ENCODE measurements around the gene SLC40A1.

SLC40A1 gene

DNA sequence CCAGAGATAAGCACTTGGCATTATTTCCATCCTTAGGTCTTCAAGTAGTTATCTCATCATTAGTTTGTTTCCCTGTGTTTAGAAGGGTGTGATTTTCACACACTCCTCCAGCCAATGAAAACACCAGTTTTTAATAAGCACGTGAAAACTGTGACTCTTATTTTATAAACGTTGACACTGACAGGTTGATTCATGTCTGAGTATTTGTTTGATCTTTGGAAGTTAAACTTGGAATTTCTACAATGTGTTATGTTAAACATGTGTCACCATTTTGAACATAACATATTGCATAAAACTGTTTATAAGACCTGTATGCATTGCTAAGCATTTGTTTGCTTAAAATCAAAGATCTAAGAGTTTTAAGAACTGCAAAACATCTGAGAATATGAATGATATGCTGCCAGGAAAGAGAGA, 27.6 kb downstream of the SLC40A1 start:
- no CpG with 5 or more reads among the region's 2 CpGs for WGBS (ENCODE audit: insufficient coverage, insufficient read length)
- H3K9me3 ChIP-seq (ENCODE audit: control insufficient read depth, insufficient read depth, low read length) = no peaks in the 10 kb centered on the region
- no peak overlapping the region for H3K27ac ChIP-seq (ENCODE audit: low read length)
- no peaks in the 10 kb centered on the region for H3K4me1 ChIP-seq (ENCODE audit: control insufficient read depth, insufficient read depth, low read length)
- no peaks in the 10 kb centered on the region for H3K27me3 ChIP-seq (ENCODE audit: control insufficient read depth, insufficient read depth, low read length)
- no peak overlapping the region for H3K4me3 ChIP-seq (ENCODE audit: low read length)
- DNase-seq (ENCODE audit: low read depth, low spot score) = no peak
- no peaks in the 10 kb centered on the region for H3K36me3 ChIP-seq (ENCODE audit: control insufficient read depth, insufficient read depth, low read length)

DNA sequence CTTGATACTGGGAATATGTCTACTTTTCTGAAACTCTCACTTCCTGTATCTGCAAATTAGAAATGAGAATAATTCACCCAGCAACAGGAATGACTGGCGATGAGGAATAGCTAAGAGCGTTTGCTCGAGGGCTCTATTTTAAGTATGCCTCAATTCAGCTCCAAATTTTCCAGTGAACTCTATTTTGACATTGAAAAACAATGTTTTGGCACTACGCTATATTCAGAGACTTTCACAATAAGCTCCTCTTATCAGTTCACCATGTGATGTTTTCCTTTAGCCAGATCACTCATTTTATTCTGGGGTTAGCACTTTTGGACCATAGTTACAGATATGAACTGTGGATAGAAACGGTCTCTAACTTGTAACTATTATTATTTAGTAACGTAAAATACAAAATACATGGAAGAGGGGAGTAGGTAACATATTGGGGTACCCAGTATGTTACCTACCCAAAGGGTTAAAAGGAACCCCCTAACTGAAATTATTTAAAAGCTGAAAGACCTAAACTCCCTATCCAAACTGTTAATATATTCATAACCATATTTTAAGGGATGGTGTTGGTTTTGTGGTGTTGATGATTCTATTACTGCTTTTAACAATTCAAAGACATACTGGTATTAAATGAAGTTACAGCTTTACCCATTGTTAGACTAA, 28.1 kb downstream of the SLC40A1 start:
- Histone ChIP-seq H3K9me3 (ENCODE audit: control insufficient read depth, insufficient read depth, low read length) (no peaks in the 10 kb centered on the region), H3K27me3 (ENCODE audit: control insufficient read depth, insufficient read depth, low read length) (no peaks in the 10 kb centered on the region), H3K4me1 (ENCODE audit: control insufficient read depth, insufficient read depth, low read length) (no peaks in the 10 kb centered on the region), H3K4me3 (ENCODE audit: low read length) (no peak overlapping the region), H3K36me3 (ENCODE audit: control insufficient read depth, insufficient read depth, low read length) (no peaks in the 10 kb centered on the region), H3K27ac (ENCODE audit: low read length) (no peak overlapping the region)
- no CpG with 5 or more reads among the region's 6 CpGs for whole genome bisulfite sequencing (ENCODE audit: insufficient coverage, insufficient read length)
- no peak for DNase-seq (ENCODE audit: low read depth, low spot score)

DNA sequence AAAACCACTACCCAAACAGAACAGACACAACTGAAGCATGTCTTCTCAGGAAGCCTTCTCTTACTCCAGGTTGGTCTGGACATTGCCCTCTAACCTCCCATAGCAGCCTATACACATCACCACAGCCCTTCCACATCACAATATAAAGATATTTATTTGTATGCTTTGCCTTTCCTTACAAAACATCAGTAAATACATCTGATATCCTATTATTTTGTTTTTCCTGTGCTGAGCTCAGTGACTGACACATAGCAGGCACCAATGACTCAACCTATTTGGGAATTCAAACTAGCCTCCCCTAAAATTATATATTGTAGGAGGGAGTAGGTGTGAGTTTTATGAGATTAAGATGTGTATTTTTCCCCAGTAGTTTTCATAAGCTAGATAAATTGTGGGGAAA, 28.8 kb downstream of the SLC40A1 start:
- Histone ChIP-seq H3K4me1 (ENCODE audit: control insufficient read depth, insufficient read depth, low read length) (no peaks in the 10 kb centered on the region), H3K9me3 (ENCODE audit: control insufficient read depth, insufficient read depth, low read length) (no peaks in the 10 kb centered on the region), H3K27ac (ENCODE audit: low read length) (no peak overlapping the region), H3K4me3 (ENCODE audit: low read length) (no peak overlapping the region), H3K36me3 (ENCODE audit: control insufficient read depth, insufficient read depth, low read length) (no peaks in the 10 kb centered on the region), H3K27me3 (ENCODE audit: control insufficient read depth, insufficient read depth, low read length) (no peaks in the 10 kb centered on the region)
- no peak for DNase-seq (ENCODE audit: low read depth, low spot score)

DNA sequence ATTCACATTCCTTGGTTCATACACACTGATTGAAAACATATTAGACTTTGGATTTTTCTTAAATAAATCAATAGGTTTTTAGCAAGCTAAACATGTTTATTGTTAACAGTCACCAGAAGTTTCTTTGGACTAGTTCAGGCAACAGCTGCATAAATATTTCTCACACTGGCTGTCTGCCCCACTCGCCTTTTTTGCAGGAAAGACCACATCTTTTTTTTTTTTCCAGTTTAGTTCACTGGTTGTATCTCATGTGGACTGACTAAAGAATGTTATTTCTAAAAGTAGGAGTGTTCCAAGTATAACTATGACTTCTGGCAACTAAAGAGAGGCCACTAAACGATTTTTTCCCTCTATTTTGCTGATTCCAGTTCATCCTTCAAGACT, 31.1 kb downstream of the SLC40A1 start:
- Histone ChIP-seq H3K9me3 (ENCODE audit: control insufficient read depth, insufficient read depth, low read length) (no peaks in the 10 kb centered on the region), H3K27ac (ENCODE audit: low read length) (no peak overlapping the region)

DNA sequence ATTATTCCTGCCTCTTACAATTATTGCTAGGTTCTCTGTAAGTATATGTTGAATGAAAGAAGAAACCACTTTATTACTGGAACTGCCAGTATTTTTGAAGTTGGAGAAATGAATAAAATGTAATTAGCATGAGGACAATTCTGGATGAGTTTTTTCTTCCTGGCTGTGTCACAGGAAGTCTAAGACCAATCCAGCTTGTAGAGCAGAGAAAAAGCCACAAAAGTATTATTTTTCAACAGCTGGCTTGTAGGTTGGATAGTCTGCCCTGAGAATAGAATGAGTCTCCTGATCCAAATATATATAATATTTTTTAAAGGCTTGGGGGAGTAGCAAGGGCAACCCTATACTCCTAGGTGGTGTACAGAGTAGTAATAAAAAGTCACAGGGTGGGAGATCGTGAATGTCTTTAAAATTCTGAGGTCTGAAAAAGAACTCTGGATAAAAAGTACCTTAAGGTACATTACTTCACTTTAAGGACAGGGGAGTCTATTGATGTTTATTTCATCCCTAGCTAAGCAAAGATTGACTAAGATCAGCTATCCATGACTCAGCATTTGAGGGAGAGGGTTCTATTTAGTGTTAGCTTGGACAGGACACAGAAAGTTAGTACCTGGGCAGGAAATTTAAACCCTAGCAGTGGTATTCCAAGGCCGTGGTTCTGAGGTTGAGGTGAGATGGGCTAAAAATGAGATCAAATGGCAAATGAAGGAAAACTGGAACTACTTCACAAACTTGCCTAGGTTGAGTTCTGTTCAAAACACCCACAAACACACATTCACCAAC, 31.7 kb downstream of the SLC40A1 start:
- no CpG with 5 or more reads among the region's 2 CpGs for WGBS (ENCODE audit: insufficient coverage, insufficient read length)
- H3K4me3 ChIP-seq (ENCODE audit: low read length) = no peak overlapping the region
- no peak for DNase-seq (ENCODE audit: low read depth, low spot score)
- no peaks in the 10 kb centered on the region for H3K36me3 ChIP-seq (ENCODE audit: control insufficient read depth, insufficient read depth, low read length)
- H3K27me3 ChIP-seq (ENCODE audit: control insufficient read depth, insufficient read depth, low read length) = no peaks in the 10 kb centered on the region
- H3K4me1 ChIP-seq (ENCODE audit: control insufficient read depth, insufficient read depth, low read length) = no peaks in the 10 kb centered on the region
- H3K9me3 ChIP-seq (ENCODE audit: control insufficient read depth, insufficient read depth, low read length) = no peaks in the 10 kb centered on the region
- no peak overlapping the region for H3K27ac ChIP-seq (ENCODE audit: low read length)

More for the DNA sequence above, 31.1 kb downstream of the SLC40A1 start:
- no peaks in the 10 kb centered on the region for H3K36me3 ChIP-seq (ENCODE audit: control insufficient read depth, insufficient read depth, low read length)
- no peak for DNase-seq (ENCODE audit: low read depth, low spot score)
- H3K4me3 ChIP-seq (ENCODE audit: low read length) = no peak overlapping the region
- H3K27me3 ChIP-seq (ENCODE audit: control insufficient read depth, insufficient read depth, low read length) = no peaks in the 10 kb centered on the region
- no CpG with 5 or more reads among the region's 2 CpGs for WGBS (ENCODE audit: insufficient coverage, insufficient read length)
- H3K4me1 ChIP-seq (ENCODE audit: control insufficient read depth, insufficient read depth, low read length) = no peaks in the 10 kb centered on the region

DNA sequence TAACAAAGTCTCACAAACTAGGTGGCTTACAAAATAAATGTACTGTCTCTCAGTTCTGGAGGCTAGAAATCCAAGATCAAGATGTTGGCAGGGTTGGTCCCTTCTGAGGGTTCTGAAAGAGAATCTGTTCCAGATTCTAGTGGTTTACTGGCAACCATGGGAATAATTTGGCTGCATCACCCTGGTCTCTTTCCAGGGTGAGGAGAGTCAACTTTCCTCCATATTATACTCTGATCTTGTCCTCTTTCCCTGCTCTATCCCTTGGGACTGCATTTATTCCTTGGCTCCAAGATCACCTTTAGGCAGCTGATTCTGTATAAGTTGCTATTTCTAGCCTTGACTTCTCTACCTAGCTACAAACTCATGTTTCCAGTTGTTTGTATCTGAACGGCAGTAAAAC, 35.2 kb downstream of the SLC40A1 start:
- no peaks in the 10 kb centered on the region for H3K27me3 ChIP-seq (ENCODE audit: control insufficient read depth, insufficient read depth, low read length)
- no peak overlapping the region for H3K27ac ChIP-seq (ENCODE audit: low read length)
- no peak overlapping the region for H3K4me3 ChIP-seq (ENCODE audit: low read length)
- H3K9me3 ChIP-seq (ENCODE audit: control insufficient read depth, insufficient read depth, low read length) = no peaks in the 10 kb centered on the region
- no peaks in the 10 kb centered on the region for H3K36me3 ChIP-seq (ENCODE audit: control insufficient read depth, insufficient read depth, low read length)
- H3K4me1 ChIP-seq (ENCODE audit: control insufficient read depth, insufficient read depth, low read length) = no peaks in the 10 kb centered on the region
- no CpG with 5 or more reads among the region's 1 CpG for WGBS (ENCODE audit: insufficient coverage, insufficient read length)
- no peak for DNase-seq (ENCODE audit: low read depth, low spot score)

DNA sequence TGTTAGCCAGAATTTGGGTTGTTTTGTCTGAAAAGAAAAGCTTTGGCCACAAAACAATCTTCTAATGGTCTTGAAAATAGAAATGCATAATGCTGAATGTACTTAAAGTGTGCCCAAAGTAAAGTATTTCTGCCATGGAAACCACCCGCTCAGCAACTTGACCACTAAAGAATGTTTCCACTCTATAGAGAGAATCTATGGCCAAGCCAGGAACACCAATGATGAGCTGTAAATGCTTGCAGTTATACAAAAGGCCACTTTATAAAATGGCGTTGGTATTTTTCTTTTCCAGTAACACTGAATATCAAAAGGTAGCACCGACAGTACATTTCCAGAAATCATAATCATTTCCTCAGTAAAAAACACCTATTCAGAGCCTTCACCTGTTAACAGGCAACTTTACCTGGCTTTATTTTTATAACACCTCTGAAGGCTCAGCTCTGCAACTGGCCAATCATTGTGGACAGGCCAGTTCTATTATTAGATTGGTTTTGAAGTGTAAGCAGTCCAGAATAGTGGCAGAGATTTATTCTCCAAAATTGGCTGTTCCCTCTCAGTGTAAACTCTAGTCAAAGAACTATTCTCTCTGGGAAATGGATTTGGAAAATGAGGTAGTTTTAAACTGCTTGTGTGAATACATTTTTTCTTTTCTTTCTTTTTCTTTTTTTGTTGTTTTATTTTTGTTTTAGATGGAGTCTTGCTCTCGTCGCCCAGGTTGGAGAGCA, 36.1 kb downstream of the SLC40A1 start:
- no CpG with 5 or more reads among the region's 5 CpGs for WGBS (ENCODE audit: insufficient coverage, insufficient read length)
- Histone ChIP-seq H3K27ac (ENCODE audit: low read length) (no peak overlapping the region), H3K4me3 (ENCODE audit: low read length) (no peak overlapping the region), H3K36me3 (ENCODE audit: control insufficient read depth, insufficient read depth, low read length) (no peaks in the 10 kb centered on the region), H3K4me1 (ENCODE audit: control insufficient read depth, insufficient read depth, low read length) (no peaks in the 10 kb centered on the region), H3K27me3 (ENCODE audit: control insufficient read depth, insufficient read depth, low read length) (no peaks in the 10 kb centered on the region), H3K9me3 (ENCODE audit: control insufficient read depth, insufficient read depth, low read length) (no peaks in the 10 kb centered on the region)
- DNase-seq (ENCODE audit: low read depth, low spot score) = no peak

DNA sequence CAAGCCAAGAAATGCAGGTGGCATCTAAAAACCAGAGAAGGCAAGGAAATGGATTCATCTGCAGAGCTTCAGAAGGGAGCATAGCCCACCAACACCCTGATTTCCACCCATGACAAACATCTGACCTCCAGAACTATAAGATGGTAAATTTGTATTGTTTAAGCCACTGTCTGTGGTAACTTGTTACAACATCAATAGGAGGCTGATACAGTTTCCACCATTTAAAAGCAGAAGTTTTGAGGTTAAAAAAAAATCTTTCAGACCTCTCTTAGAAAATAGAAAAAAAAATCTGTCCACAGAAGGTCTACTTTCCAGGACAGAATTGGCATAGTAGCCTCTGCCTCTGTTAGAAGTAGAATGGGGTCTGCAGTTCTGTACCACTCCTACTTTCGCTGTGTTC, 37.2 kb downstream of the SLC40A1 start:
- Histone ChIP-seq H3K36me3 (ENCODE audit: control insufficient read depth, insufficient read depth, low read length) (no peaks in the 10 kb centered on the region), H3K27me3 (ENCODE audit: control insufficient read depth, insufficient read depth, low read length) (no peaks in the 10 kb centered on the region), H3K9me3 (ENCODE audit: control insufficient read depth, insufficient read depth, low read length) (no peaks in the 10 kb centered on the region), H3K4me3 (ENCODE audit: low read length) (no peak overlapping the region), H3K4me1 (ENCODE audit: control insufficient read depth, insufficient read depth, low read length) (no peaks in the 10 kb centered on the region), H3K27ac (ENCODE audit: low read length) (no peak overlapping the region)
- DNase-seq (ENCODE audit: low read depth, low spot score) = no peak
- WGBS (ENCODE audit: insufficient coverage, insufficient read length) = no CpG with 5 or more reads among the region's 1 CpG

DNA sequence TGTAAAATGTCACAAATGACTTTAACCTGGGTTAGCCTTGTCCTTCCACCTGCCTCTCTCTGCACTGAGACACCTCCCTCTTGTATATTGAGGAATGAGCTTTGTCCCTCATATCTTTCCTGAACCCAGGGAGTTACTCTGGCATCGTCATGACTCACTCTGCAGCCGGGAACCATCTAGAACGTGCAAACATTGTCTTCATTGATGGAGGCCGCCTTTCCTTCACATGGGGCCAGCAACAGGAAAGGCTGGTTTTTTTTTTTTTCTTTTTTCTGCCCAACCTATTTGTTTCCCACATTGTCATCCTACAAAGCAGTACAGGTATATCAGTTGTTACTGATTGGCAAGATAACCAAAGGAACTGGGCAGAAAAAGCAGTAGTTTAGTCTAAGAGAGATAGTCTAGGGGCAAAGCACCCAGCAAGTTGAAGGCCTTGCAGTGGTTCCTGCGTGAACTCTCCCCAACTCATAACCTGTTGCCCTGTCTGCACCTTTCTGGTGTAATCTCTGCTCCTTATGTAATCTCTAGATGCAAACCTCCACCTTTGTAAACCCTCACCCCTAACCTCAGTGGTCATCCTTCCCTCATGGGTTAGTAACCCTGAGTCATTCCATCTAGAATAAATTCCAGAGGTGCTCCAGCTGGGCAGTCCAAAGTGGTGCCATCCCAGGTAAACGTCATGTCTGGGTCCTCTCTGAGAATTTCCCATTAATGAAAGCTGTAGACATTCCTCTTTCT, 38.3 kb downstream of the SLC40A1 start:
- no peak for DNase-seq (ENCODE audit: low read depth, low spot score)
- no peak overlapping the region for H3K27ac ChIP-seq (ENCODE audit: low read length)
- no peaks in the 10 kb centered on the region for H3K27me3 ChIP-seq (ENCODE audit: control insufficient read depth, insufficient read depth, low read length)
- H3K36me3 ChIP-seq (ENCODE audit: control insufficient read depth, insufficient read depth, low read length) = no peaks in the 10 kb centered on the region
- no peak overlapping the region for H3K4me3 ChIP-seq (ENCODE audit: low read length)
- H3K4me1 ChIP-seq (ENCODE audit: control insufficient read depth, insufficient read depth, low read length) = no peaks in the 10 kb centered on the region
- no peaks in the 10 kb centered on the region for H3K9me3 ChIP-seq (ENCODE audit: control insufficient read depth, insufficient read depth, low read length)
- WGBS (ENCODE audit: insufficient coverage, insufficient read length) = no CpG with 5 or more reads among the region's 6 CpGs

DNA sequence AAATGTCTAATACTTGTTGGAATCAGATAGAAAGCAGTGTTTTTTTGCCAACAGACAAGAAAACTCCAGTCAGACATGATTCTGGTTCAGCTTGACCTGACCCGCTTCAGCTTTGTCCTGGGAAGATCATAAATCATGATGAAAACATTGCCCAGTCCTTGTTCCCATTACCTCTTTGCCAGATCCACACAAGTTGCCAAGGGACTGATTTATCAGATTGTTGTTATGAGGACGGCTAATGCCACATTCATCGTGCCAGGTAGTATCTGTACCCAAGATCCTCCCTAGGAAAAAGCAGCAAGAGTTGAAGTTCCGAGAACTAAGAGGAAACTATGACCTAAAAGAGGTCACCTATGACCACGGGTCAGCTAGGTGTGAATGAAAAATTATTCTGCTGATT, 39.0 kb downstream of the SLC40A1 start:
- Histone ChIP-seq H3K36me3 (ENCODE audit: control insufficient read depth, insufficient read depth, low read length) (no peaks in the 10 kb centered on the region), H3K27ac (ENCODE audit: low read length) (no peak overlapping the region), H3K27me3 (ENCODE audit: control insufficient read depth, insufficient read depth, low read length) (no peaks in the 10 kb centered on the region), H3K4me1 (ENCODE audit: control insufficient read depth, insufficient read depth, low read length) (no peaks in the 10 kb centered on the region), H3K9me3 (ENCODE audit: control insufficient read depth, insufficient read depth, low read length) (no peaks in the 10 kb centered on the region), H3K4me3 (ENCODE audit: low read length) (no peak overlapping the region)
- no peak for DNase-seq (ENCODE audit: low read depth, low spot score)
- no CpG with 5 or more reads among the region's 5 CpGs for WGBS (ENCODE audit: insufficient coverage, insufficient read length)

Data from iPS DF 6.9 (cell line).